HG03520 (cell line): ENCODE measurements around the gene GNAT2.

Source experiments
- ATAC-seq: cut with Tn5 transposase; IDR thresholded peaks from one replicate; pipeline ENCODE4 v1.9.1; 2021; ENCODE audit warnings: mild to moderate bottlenecking, moderate library complexity; ENCODE audit not compliant: unreplicated experiment

GNAT2 gene

GRCh38 chr1:109566982-109567381, 52.4 kb downstream of the GNAT2 start:
- no peak for ATAC-seq

GRCh38 chr1:109565241-109565640, 54.2 kb downstream of the GNAT2 start:
- ATAC-seq: no peak

- ATAC-seq: no peak
These were observed 55.1 kb downstream of the GNAT2 start for GRCh38 chr1:109564194-109564878.

GRCh38 chr1:109559995-109560394, 59.4 kb downstream of the GNAT2 start:
- ATAC-seq: no peak

- ATAC-seq: no peak
These were observed 61.9 kb downstream of the GNAT2 start for GRCh38 chr1:109557520-109557919.

GRCh38 chr1:109556563-109556962, 62.9 kb downstream of the GNAT2 start:
- ATAC-seq: no peak
